Measurements from ENCODE around the gene LAMA2. TPM values are rescaled to one million over a fixed set of nuclear protein-coding genes. Genes with fewer than 3 reads are reported as not detected.
"Not testable (repeated sequence)": the region's sequence is repeated elsewhere in the genome, so short reads cannot be mapped to it uniquely, and the experiment has no call there.

The LAMA2 gene
- total RNA-seq, 4 donors from 2014 or later: 61.5 to 154 (median 103) TPM

GRCh38 chr6:129084406-129084805 lies 201.5 kb downstream of the LAMA2 start:
- no peak for TF ChIP-seq CTCF (IDR thresholded peaks at IDR 0.05)
- no peak for TF ChIP-seq POLR2A (IDR thresholded peaks at IDR 0.05)
- Histone ChIP-seq H3K4me3 (no peak overlapping the region), H3K4me1 (no peaks in the 10 kb centered on the region), H3K36me3 (no peaks in the 10 kb centered on the region), H3K27ac (no peak overlapping the region), H3K27me3 (no peaks in the 10 kb centered on the region), H3K9me3 (no peaks in the 10 kb centered on the region)
- intact Hi-C loops (cut with DNase I; ENCODE audit: low total_unique reads): no loop called here
- no peak for DNase-seq

- DNase-seq; H3K27ac ChIP-seq; H3K4me3 ChIP-seq; H3K36me3 ChIP-seq; H3K4me1 ChIP-seq; H3K27me3 ChIP-seq; intact Hi-C loops (cut with DNase I; ENCODE audit: low total_unique reads); H3K9me3 ChIP-seq: not testable (repeated sequence)
Measured at GRCh38 chr6:129088481-129088880, 205.5 kb downstream of the LAMA2 start.

- intact Hi-C loops (cut with DNase I; ENCODE audit: low total_unique reads): no loop called here
- TF ChIP-seq POLR2A (IDR thresholded peaks at IDR 0.05) (no peak), CTCF (IDR thresholded peaks at IDR 0.05) (no peak)
- H3K9me3 ChIP-seq: no peaks in the 10 kb centered on the region
- no peaks in the 10 kb centered on the region for H3K36me3 ChIP-seq
- H3K27me3 ChIP-seq: no peaks in the 10 kb centered on the region
- no peak overlapping the region for H3K27ac ChIP-seq
- DNase-seq: no peak
- H3K4me1 ChIP-seq: no peaks in the 10 kb centered on the region
- H3K4me3 ChIP-seq: no peak overlapping the region
Measured at GRCh38 chr6:129089357-129089756, 206.4 kb downstream of the LAMA2 start.

- Histone ChIP-seq H3K9me3 (no peaks in the 10 kb centered on the region), H3K4me3 (no peak overlapping the region), H3K27me3 (no peaks in the 10 kb centered on the region), H3K27ac (no peak overlapping the region), H3K36me3 (no peaks in the 10 kb centered on the region), H3K4me1 (no peaks in the 10 kb centered on the region)
- no peak for TF ChIP-seq CTCF (IDR thresholded peaks at IDR 0.05)
- TF ChIP-seq POLR2A (IDR thresholded peaks at IDR 0.05): no peak
- intact Hi-C loops (cut with DNase I; ENCODE audit: low total_unique reads): no loop called here
- DNase-seq: no peak
Measured at GRCh38 chr6:129094147-129094546, 211.2 kb downstream of the LAMA2 start.

- no peak overlapping the region for H3K27ac ChIP-seq
Measured at GRCh38 chr6:129096651-129097290, 213.8 kb downstream of the LAMA2 start.

GRCh38 chr6:129098061-129098553 lies 215.2 kb downstream of the LAMA2 start:
- intact Hi-C loops (cut with DNase I; ENCODE audit: low total_unique reads): no loop called here
- H3K9me3 ChIP-seq: no peaks in the 10 kb centered on the region
- no peaks in the 10 kb centered on the region for H3K36me3 ChIP-seq
- no peaks in the 10 kb centered on the region for H3K4me1 ChIP-seq
- H3K27ac ChIP-seq: no peak overlapping the region
- no peak overlapping the region for H3K4me3 ChIP-seq
- no peak for TF ChIP-seq POLR2A (IDR thresholded peaks at IDR 0.05)
- no peak for TF ChIP-seq CTCF (IDR thresholded peaks at IDR 0.05)
- H3K27me3 ChIP-seq: no peaks in the 10 kb centered on the region
- DNase-seq: no peak

More at GRCh38 chr6:129096651-129097290, 213.8 kb downstream of the LAMA2 start:
- TF ChIP-seq POLR2A (IDR thresholded peaks at IDR 0.05): no peak
- no peaks in the 10 kb centered on the region for H3K27me3 ChIP-seq
- intact Hi-C loops (cut with DNase I; ENCODE audit: low total_unique reads): no loop called here
- H3K36me3 ChIP-seq: no peaks in the 10 kb centered on the region
- DNase-seq: no peak
- H3K4me3 ChIP-seq: no peak overlapping the region
- H3K9me3 ChIP-seq: no peaks in the 10 kb centered on the region
- no peaks in the 10 kb centered on the region for H3K4me1 ChIP-seq

Data from uterus (tissue), 4 donors.